NCI-H1092 (cell line): ENCODE measurements around the gene CACTIN.

ENCODE experiments used
- DNase-seq: peaks from one replicate; lab custom pipeline; 2025; lab: John Stamatoyannopoulos, UW

CACTIN gene

GRCh38 chr19:3609779-3610719, 16.5 kb downstream of the CACTIN start:
- DNase-seq: no peak

DNA sequence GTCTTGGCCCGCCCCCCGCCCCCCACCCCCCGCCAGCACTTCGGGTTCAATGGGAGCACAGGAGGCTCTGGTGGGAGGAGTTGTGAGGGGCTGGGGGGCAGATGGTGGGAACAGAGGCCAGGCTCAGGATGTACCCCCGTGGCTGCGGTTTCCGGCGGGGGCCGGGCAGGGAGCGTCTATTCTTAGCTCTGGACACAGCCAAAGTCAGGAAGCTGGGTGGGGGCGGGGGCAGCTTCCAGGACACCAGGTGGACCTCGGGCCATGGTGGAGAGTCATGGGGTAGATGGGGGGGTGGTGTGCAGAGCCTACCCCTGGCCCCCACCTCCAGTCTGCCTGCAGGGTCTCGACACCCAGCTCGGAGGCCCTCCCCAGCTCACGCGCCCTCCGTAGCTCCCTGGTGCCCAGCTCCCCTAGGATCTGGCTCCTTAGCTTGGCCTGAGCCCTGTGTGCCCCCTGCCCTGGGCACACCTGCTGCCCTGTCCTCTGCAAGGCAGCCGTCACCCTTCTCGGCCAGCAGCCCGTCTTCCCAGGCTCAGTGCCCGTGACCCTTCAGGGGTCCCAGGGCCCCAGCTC, 17.8 kb downstream of the CACTIN start:
- no peak for DNase-seq

- no peak for DNase-seq
Observed at GRCh38 chr19:3608079-3608641, 18.4 kb downstream of the CACTIN start.

- DNase-seq: no peak
Observed at GRCh38 chr19:3607303-3608078, 19.1 kb downstream of the CACTIN start.

DNA sequence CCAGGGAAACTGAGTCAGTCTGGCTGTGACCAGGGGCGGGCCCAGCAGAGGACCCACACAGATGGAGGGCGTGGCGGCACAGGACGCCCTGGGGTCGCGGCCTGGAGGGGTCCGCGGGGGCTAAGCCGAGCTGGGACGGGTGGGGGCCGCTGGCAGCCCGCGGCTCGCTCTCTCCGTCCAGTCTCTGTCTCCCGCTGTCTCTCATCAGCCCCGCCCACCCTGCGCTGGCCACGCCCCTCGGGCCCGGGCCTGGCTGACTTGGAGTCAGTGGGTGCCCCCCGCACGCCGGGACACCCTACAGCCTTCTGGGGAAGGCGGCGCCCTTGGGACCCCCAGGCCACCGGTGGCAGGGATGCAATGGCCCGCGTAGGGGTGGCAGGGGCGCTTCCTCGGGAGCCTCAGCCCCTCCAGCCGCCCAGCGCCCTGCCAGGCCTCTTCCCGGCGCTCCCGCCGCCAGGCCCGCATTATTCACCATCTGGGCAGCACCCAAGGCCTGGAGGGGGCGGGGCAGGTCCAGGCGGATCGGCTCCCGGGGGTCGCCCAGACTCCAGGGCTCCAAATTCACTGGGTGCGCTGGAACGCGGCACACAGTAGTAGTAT, 19.8 kb downstream of the CACTIN start, which contains the start of gene TBXA2R:
Gene TBXA2R, minus strand, starts transcription at position 186 of the 600 bp plus-strand sequence. CDS start 6,241 bp downstream, outside the sequence.
- DNase-seq: no peak

GRCh38 chr19:3606174-3606689, 20.4 kb downstream of the CACTIN start:
- no peak for DNase-seq

- no peak for DNase-seq
Observed at GRCh38 chr19:3605770-3606169, 20.8 kb downstream of the CACTIN start.

GRCh38 chr19:3605361-3605760, 21.2 kb downstream of the CACTIN start:
- DNase-seq: no peak

DNA sequence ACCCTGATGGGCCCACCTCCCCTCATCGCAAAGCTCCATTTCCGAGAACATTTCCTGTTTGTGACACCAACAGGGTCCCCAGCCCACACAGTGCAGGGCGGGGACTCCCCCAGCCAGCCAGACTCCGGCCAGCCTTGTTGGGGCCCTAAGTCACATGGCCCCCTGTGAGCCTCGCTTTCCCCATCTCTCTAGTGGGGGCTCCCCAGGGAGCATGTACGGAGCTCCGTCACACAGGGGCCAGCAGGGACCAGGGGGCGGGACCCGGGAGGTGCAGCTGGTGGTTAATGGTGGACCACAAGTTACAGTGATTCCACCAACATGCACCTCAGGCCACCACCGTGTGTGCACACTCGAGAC, 21.6 kb downstream of the CACTIN start:
- no peak for DNase-seq

DNA sequence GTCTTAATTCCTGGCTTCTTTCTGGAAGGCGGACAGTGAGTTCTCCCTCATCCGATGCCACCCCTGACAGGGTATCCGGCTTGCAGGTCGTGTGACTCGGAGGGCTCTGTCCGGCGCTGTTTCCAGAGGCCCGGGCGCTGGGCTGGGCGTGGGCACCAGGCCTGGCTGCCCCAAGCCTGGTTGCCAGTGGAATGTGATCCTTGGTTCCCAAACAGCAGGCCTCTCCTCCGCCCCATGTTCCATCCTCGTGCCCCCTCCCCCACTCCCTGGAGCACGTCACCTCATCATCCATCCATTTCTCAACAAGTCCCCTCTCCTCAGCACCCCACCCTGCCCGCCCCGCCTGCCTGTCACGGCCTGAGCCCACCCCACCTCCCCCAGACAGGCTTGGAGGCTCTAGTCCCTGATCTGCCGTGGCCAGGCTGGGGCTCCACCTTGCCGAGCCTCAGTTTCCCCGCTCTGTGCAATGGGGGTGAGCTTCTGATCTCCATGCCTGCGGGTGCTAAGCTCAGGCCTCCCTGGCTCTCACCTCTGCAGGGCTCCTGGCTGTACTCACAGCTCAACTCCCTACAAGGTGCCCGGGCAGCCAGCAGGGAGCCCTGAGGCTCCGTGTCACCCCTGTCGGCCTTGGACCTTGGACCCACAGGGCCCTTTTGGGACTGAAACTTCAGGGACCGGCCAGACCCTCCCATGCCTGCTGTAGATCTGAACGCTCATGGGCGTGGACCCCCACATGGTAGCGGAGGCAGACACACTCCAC, 22.2 kb downstream of the CACTIN start:
- DNase-seq: no peak

DNA sequence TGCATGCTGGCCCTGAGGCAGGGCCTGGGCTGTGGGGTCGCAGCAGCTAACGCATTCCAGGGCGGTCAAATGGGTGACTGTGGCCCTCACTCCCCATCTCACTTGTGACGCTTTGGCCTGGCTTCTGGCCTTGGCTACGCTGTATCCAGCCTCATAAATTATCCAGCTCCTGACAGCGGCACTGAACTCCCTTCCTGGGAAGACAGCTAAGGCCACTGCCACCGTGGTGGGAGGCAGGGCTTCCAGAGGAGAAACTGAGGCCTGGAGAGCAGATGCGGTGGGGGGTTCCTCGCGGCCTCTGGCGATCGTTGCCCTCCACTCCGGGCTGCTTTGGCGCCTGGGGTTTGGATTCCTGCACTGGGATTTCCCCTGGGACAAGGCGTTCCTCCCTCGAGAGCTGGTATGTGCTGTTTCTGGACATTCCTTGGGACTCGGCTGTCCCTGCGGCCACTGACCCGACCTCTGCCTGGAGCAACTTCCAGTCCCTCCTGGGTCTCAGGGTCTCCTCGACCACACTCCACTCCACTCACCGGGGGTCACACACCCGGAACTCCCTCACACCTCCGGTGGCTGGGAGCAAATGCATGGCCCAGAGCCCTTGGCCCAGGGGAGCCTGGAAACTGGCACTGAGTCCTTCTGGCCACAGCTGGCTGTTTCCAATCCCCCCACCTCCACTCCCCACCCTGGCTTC, 23.3 kb downstream of the CACTIN start:
- no peak for DNase-seq

DNA sequence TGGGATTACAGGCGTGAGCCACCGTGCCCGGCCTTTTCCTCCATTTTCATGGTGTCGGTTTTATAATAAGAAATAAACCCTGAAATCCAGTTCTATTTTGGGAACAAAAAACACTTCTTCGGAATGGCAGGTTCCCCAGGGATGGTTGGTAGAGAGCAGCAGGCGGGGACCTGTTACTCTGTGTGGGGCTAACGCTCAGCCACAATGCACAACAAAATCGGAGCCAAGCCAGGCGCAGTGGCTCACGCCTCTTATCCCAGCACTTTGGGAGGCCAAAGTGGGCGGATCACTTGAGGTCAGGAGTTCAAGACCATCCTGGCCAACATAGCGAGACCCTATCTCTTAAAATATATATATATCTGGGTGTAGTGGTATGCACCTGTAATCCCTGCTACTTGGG, 25.6 kb downstream of the CACTIN start:
- DNase-seq: no peak

DNA sequence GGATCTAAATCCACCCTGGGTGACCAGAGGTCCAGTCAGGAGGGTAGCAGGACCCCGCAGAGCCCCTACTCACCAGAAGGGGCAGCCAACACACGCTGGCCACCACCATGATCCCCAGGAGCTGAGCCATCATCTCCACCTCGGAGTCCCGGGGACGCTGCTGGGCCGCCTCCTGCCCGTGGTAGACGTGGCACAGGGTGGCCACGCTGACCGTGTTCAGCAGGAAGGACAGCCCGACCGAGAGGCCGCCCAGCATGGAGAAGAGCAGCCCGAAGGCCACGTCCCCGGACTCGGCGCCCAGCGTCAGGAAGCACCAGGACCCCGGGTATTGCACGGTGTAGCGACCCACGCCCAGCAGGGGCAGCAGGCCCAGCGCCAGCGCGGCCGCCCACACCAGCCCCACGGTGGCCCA, 26.8 kb downstream of the CACTIN start:
- no peak for DNase-seq

DNA sequence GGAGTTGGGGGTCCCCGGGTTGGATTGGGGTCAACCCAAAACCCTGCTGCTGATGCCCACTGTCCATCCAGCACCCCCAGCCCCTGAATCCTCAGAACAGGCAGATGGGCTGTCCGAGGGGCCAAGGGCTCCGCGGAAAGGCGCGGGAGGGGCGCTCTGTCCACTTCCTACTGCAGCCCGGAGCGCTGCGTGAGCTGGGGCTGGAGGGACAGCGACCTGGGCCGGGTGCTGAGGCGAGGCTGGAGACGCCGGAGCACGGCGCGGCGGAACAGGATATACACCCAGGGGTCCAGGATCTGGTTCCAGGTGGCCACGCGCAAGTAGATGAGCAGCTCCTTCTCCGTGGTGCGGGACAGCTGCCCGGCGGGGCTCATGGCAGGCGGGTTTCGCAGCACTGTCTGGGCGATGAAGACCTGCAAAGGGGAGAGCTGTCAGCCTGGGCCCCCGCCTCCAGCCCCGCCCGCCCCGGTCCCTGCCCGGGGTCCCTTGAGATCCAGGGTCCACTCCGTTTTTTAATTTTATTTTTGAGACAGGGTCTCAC, 31.0 kb downstream of the CACTIN start:
- DNase-seq: no peak

GRCh38 chr19:3593156-3593555, 33.4 kb downstream of the CACTIN start:
- no peak for DNase-seq

GRCh38 chr19:3591876-3592613, 34.5 kb downstream of the CACTIN start:
- DNase-seq: no peak

DNA sequence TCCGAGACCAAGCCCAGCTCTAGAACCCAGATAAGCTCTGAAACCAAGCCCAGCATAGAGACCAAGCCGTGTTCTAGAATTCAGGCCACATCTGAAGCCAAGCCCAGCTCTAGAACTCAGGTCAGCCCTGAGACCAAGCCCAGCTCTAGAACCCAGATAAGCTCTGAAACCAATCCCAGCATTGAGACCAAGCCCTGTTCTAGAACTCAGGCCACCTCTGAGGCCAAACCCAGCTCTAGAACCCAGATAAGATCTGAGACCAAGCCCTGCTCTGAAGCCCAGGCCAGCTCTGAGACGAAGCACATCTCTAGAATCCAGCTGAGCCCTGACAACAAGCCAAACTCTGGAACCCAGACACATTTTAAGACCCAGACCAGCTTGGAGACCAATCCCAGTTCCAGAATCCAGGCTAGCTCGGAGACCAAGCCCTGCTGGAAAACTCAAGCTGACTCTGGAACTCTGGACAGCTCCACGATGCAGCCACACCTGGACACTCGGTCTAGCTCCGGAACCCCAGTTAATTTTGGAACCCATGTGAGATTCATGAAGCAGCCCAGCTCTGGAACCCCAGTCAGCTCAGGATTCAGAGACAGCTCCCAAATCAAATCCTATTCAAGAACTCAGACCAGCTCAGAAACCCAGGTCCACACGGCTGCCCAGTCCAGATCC, 35.5 kb downstream of the CACTIN start:
- DNase-seq: no peak

- DNase-seq: no peak
Observed at GRCh38 chr19:3589949-3590348, 36.6 kb downstream of the CACTIN start.

DNA sequence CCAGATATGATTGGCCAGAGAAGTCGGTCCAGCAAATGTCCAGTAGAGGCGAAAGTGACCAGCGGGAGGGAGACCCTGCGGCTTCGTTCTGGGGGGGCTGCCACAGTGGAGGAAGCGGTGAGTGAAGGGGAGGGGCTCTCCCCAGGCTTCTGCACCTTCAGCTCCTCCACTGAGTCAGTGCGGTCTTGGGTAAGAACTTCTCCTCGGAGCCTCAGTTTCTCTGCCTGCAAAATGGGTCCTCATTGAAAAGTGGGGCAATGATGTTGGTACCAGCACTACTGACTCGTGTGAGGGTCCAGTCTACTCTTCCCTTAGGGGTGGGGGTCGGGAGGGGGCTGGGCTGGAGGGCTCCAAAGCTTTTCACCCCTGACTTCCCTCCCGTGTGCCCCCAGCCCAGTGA, 37.2 kb downstream of the CACTIN start:
- no peak for DNase-seq
